Transverse colon (tissue), 3 donors: Measurements from ENCODE around the gene IL15.
"Not testable (repeated sequence)": the region's sequence is repeated elsewhere in the genome, so short reads cannot be mapped to it uniquely, and the experiment has no call there.

Experiments used
- CTCF ChIP-seq, 5 experiments: fragments of 200-600 bp in 3 of 5; fragments of 450-650 bp in 2 of 5; sonication (generic) in 3 of 5; IDR thresholded peaks; 1 replicate in 2 of 5; 2 replicates in 3 of 5; pipeline ENCODE4 v1.5.1; 2016 to 2017; ENCODE audit warnings: antibody characterized with exemption in 5 of 5, inconsistent platforms in 3 of 5, mild to moderate bottlenecking in 2 of 5, moderate library complexity in 1 of 5
- POLR2A ChIP-seq: fragments of 450-650 bp; IDR thresholded peaks from one replicate; pipeline ENCODE4 v1.6.1; 2016; ENCODE audit warnings: antibody characterized with exemption, mild to moderate bottlenecking, moderate library complexity

GRCh38 chr4:141604683-141605082 lies 31.7 kb upstream of the IL15 start:
- TF ChIP-seq CTCF (IDR thresholded peaks at IDR 0.05); POLR2A: not testable (repeated sequence)
